ENCODE measurements around the gene TMED4. TPM values are rescaled to one million over a fixed set of nuclear protein-coding genes. Genes with fewer than 3 reads are reported as not detected.

The TMED4 gene
- total and polyA plus RNA-seq, 10 of the 15 experiments (the other 5 are each of a cell fraction or from before 2014, with no cell fraction given): 20.8 to 71.3 (median 51.0) TPM

DNA sequence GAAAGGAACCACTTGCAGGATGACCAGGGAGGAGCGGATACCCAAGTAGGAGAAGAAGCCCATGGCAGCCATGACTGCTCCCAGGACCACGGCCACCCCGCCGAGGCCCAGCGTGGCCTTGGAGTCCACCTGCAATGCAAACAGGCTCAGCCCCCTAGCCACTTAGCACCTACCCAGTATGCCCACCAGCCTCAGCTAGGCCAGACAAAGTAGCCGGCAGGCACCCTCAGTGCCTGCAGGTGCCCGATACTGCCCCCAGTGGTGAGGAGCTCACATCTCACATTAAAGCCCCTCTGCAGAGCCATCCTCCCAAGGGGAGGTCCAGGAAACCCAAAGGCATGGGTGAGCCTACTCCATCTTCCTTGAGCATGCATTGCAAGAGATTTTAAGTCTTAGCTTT is 47.5 kb downstream of the TMED4 start (continued):
- TF ChIP-seq, protein P1, sequence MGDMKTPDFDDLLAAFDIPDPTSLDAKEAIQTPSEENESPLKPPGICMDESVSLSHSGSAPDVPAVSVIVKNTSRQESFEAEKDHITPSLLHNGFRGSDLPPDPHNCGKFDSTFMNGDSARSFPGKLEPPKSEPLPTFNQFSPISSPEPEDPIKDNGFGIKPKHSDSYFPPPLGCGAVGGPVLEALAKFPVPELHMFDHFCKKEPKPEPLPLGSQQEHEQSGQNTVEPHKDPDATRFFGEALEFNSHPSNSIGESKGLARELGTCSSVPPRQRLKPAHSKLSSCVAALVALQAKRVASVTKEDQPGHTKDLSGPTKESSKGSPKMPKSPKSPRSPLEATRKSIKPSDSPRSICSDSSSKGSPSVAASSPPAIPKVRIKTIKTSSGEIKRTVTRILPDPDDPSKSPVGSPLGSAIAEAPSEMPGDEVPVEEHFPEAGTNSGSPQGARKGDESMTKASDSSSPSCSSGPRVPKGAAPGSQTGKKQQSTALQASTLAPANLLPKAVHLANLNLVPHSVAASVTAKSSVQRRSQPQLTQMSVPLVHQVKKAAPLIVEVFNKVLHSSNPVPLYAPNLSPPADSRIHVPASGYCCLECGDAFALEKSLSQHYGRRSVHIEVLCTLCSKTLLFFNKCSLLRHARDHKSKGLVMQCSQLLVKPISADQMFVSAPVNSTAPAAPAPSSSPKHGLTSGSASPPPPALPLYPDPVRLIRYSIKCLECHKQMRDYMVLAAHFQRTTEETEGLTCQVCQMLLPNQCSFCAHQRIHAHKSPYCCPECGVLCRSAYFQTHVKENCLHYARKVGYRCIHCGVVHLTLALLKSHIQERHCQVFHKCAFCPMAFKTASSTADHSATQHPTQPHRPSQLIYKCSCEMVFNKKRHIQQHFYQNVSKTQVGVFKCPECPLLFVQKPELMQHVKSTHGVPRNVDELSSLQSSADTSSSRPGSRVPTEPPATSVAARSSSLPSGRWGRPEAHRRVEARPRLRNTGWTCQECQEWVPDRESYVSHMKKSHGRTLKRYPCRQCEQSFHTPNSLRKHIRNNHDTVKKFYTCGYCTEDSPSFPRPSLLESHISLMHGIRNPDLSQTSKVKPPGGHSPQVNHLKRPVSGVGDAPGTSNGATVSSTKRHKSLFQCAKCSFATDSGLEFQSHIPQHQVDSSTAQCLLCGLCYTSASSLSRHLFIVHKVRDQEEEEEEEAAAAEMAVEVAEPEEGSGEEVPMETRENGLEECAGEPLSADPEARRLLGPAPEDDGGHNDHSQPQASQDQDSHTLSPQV (IDR thresholded peaks at IDR 0.05): no peak
- no peak for TF ChIP-seq POLR2AphosphoS2 (IDR thresholded peaks at IDR 0.05; ENCODE audit: low read depth, low read length)
- TF ChIP-seq RELA (IDR thresholded peaks at IDR 0.05; ENCODE audit: borderline replicate concordance, partially characterized antibody): no peak
- TF ChIP-seq YY1 (IDR thresholded peaks at IDR 0.05; ENCODE audit: low read depth, low read length): 0 out of 2 replicates have a peak, but pooled peaks have one; percentile 40
- TF ChIP-seq JUNB (IDR thresholded peaks at IDR 0.05): no peak

GRCh38 chr7:44534087-44534486 is 47.9 kb downstream of the TMED4 start:
- FAIRE-seq: no peak
- RAD21 ChIA-PET (ENCODE audit: unreplicated experiment): interaction anchor here (1.0 kb wide), 1 partner anchor 286 kb away, joined by 3 read pairs; no protein-coding TSS in a partner anchor
- no peak overlapping the region for H3K27ac ChIP-seq (ENCODE audit: control insufficient read depth, insufficient read depth)
- no peaks in the 10 kb centered on the region for H3K4me1 ChIP-seq (ENCODE audit: control insufficient read depth, insufficient read depth, low read length)
- no peaks in the 10 kb centered on the region for H3K9me3 ChIP-seq (replicated peaks; ENCODE audit: control insufficient read depth, insufficient read depth, low read length)
- ATAC-seq: no peak
- H3K4me2 ChIP-seq (ENCODE audit: control insufficient read depth, insufficient read depth): no peak overlapping the region
- no peaks in the 10 kb centered on the region for H4K20me1 ChIP-seq (ENCODE audit: control insufficient read depth, insufficient read depth)
- no peak overlapping the region for H3K4me3 ChIP-seq
- in situ Hi-C loops (cut with MboI): no loop called here
- POLR2A ChIA-PET: no interaction called here
- TF ChIP-seq SIX5 (IDR thresholded peaks at IDR 0.05; ENCODE audit: low read depth, low read length, severe bottlenecking) (no peak), RAD21 (IDR thresholded peaks at IDR 0.05; ENCODE audit: insufficient read depth, low read depth, low read length) (no peak), ZBTB4 (CRISPR knock-in tag; IDR thresholded peaks at IDR 0.05) (no peak), SP1 (IDR thresholded peaks at IDR 0.05; ENCODE audit: low read depth, low read length) (no peak)
- BruUV-seq (replicated peaks): no TSS peak
- 62% methylated on average over 5 of the region's 5 CpGs for WGBS (ENCODE audit: insufficient coverage, insufficient replicate concordance, low lambda C conversion rate, missing lambda C conversion rate)
- H3K27me3 ChIP-seq (replicated peaks in 1 of 2; ENCODE audit: control insufficient read depth in 2 of 2, insufficient read depth in 2 of 2, low read length in 1 of 2): no peaks in the 10 kb centered on the region
- SMC1A ChIA-PET (ENCODE audit: uncharacterized antibody, unreplicated experiment): interaction anchor here (1.0 to 1.5 kb wide), 3 partner anchors 31 to 323 kb away, joined by 3 to 4 read pairs (median 3); no protein-coding TSS in a partner anchor
- CTCF ChIA-PET: interaction anchor here (0.9 to 4.5 kb wide), 22 partner anchors 9 to 456 kb away, joined by 3 to 28 read pairs (median 5); no protein-coding TSS in a partner anchor
- DNase-seq (ENCODE audit: low read depth, low spot score): no peak
- no peaks in the 10 kb centered on the region for H3K36me3 ChIP-seq (ENCODE audit: control insufficient read depth in 2 of 2, insufficient read depth in 2 of 2, low read length in 1 of 2)
- intact Hi-C loops (cut with micrococcal nuclease; ENCODE audit: unreplicated experiment): no loop called here
- H3K9ac ChIP-seq (ENCODE audit: control insufficient read depth, insufficient read depth, low read length): no peak overlapping the region
- H2AFZ ChIP-seq (ENCODE audit: control insufficient read depth, low read depth, low read length): no peak overlapping the region
- no peaks in the 10 kb centered on the region for H3K79me2 ChIP-seq (ENCODE audit: control insufficient read depth, insufficient read depth, low read length)
